Activated T-helper 17 cell treated with anti-CD3 and anti-CD28 coated beads, Interleukin-2, amount 50 U/mL, for 72 hours (primary cell): ENCODE measurements around the gene SLPI. TPM values are rescaled to one million over a fixed set of nuclear protein-coding genes. Genes with fewer than 3 reads are reported as not detected.
A peak's percentile ranks its signal among the peaks of the same experiment; 100 is the strongest.

ENCODE experiments used
- ATAC-seq: fragments of 150-1000 bp; cut with Tn5 transposase; replicated peaks from 2 replicates; pipeline ENCODE4 v1.10.0; 2021; ENCODE audit warnings: mild to moderate bottlenecking, moderate library complexity
- H3K27ac Mint-ChIP-seq: one replicate; pipeline ENCODE4 v1.8.0; 2022; ENCODE audit warnings: mixed read lengths
- H3K27me3 Mint-ChIP-seq: one replicate; pipeline ENCODE4 v1.8.0; 2022; ENCODE audit warnings: mixed read lengths
- H3K36me3 Mint-ChIP-seq: one replicate; pipeline ENCODE4 v1.8.0; 2022; ENCODE audit warnings: low read depth, mild to moderate bottlenecking, mixed read lengths
- H3K4me1 Mint-ChIP-seq: one replicate; pipeline ENCODE4 v1.8.0; 2022; ENCODE audit warnings: mixed read lengths
- H3K4me3 Mint-ChIP-seq: one replicate; pipeline ENCODE4 v1.8.0; 2022; ENCODE audit warnings: mild to moderate bottlenecking, mixed read lengths
- H3K9me3 Mint-ChIP-seq: one replicate; pipeline ENCODE4 v1.8.0; 2022; ENCODE audit warnings: mixed read lengths
- total RNA-seq, 2 donors: library from RNA; stranded (reverse); gene quantifications; one replicate each; pipeline ENCODE4 v1.2.3, GENCODE V29; 2022

SLPI gene
- not detected for total RNA-seq

GRCh38 chr20:45254383-45255262 lies at the start of gene SLPI:
Gene SLPI (minus strand): TSS chr20:45254564. CDS start chr20:45254543, 21 bp downstream.
- H3K4me1 Mint-ChIP-seq: no peaks in the 10 kb centered on the region
- ATAC-seq: peak; percentile 64
- peaks cover 40% of the 10 kb centered on the region for H3K27me3 Mint-ChIP-seq
- no peaks in the 10 kb centered on the region for H3K36me3 Mint-ChIP-seq
- no peak within 1 kb of the TSS for H3K27ac Mint-ChIP-seq
- H3K4me3 Mint-ChIP-seq: no peak within 1 kb of the TSS
- no peaks in the 10 kb centered on the region for H3K9me3 Mint-ChIP-seq

GRCh38 chr20:45303586-45304463 lies 49.5 kb upstream of the SLPI start:
- peak; percentile 78 for ATAC-seq
- H3K4me3 Mint-ChIP-seq: peak overlapping the region; percentile 39
- peak overlapping the region; percentile 7 for H3K27ac Mint-ChIP-seq
- peaks cover 16% of the 10 kb centered on the region for H3K27me3 Mint-ChIP-seq
- H3K9me3 Mint-ChIP-seq: no peaks in the 10 kb centered on the region
- H3K4me1 Mint-ChIP-seq: peaks cover 19% of the 10 kb centered on the region
- H3K36me3 Mint-ChIP-seq: no peaks in the 10 kb centered on the region

- Mint-ChIP-seq H3K27ac (peak overlapping the region; percentile 49), H3K9me3 (no peaks in the 10 kb centered on the region), H3K27me3 (peaks cover 11% of the 10 kb centered on the region), H3K36me3 (no peaks in the 10 kb centered on the region), H3K4me1 (peaks cover 19% of the 10 kb centered on the region), H3K4me3 (peak overlapping the region; percentile 51)
- ATAC-seq: peak; percentile 76
These were observed 47.5 kb upstream of the SLPI start for GRCh38 chr20:45301824-45302271.

GRCh38 chr20:45300961-45301360 lies 46.6 kb upstream of the SLPI start:
- Mint-ChIP-seq H3K4me3 (no peak overlapping the region), H3K27me3 (peaks cover 11% of the 10 kb centered on the region), H3K27ac (no peak overlapping the region), H3K36me3 (no peaks in the 10 kb centered on the region), H3K4me1 (peaks cover 19% of the 10 kb centered on the region), H3K9me3 (no peaks in the 10 kb centered on the region)
- no peak for ATAC-seq

GRCh38 chr20:45299786-45300185 lies 45.4 kb upstream of the SLPI start:
- H3K27me3 Mint-ChIP-seq: peaks cover 7% of the 10 kb centered on the region
- no peak for ATAC-seq
- H3K4me1 Mint-ChIP-seq: peaks cover 19% of the 10 kb centered on the region
- H3K9me3 Mint-ChIP-seq: no peaks in the 10 kb centered on the region
- no peak overlapping the region for H3K27ac Mint-ChIP-seq
- no peak overlapping the region for H3K4me3 Mint-ChIP-seq
- H3K36me3 Mint-ChIP-seq: no peaks in the 10 kb centered on the region

GRCh38 chr20:45297786-45298497 lies 43.6 kb upstream of the SLPI start:
- ATAC-seq: no peak
- H3K9me3 Mint-ChIP-seq: no peaks in the 10 kb centered on the region
- H3K27me3 Mint-ChIP-seq: no peaks in the 10 kb centered on the region
- H3K27ac Mint-ChIP-seq: no peak overlapping the region
- H3K4me3 Mint-ChIP-seq: no peak overlapping the region
- H3K4me1 Mint-ChIP-seq: peaks cover 12% of the 10 kb centered on the region
- H3K36me3 Mint-ChIP-seq: no peaks in the 10 kb centered on the region

GRCh38 chr20:45294659-45295058 lies 40.3 kb upstream of the SLPI start:
- H3K27me3 Mint-ChIP-seq: peaks cover 7% of the 10 kb centered on the region
- H3K4me1 Mint-ChIP-seq: no peaks in the 10 kb centered on the region
- H3K27ac Mint-ChIP-seq: no peak overlapping the region
- no peak overlapping the region for H3K4me3 Mint-ChIP-seq
- H3K36me3 Mint-ChIP-seq: no peaks in the 10 kb centered on the region
- ATAC-seq: no peak
- no peaks in the 10 kb centered on the region for H3K9me3 Mint-ChIP-seq

- no peak for ATAC-seq
- Mint-ChIP-seq H3K4me3 (peak overlapping the region; percentile 66), H3K4me1 (no peaks in the 10 kb centered on the region), H3K27ac (no peak overlapping the region), H3K9me3 (no peaks in the 10 kb centered on the region), H3K27me3 (peaks cover 9% of the 10 kb centered on the region), H3K36me3 (no peaks in the 10 kb centered on the region)
These were observed 39.6 kb upstream of the SLPI start for GRCh38 chr20:45294003-45294368.

- Mint-ChIP-seq H3K27me3 (peaks cover 13% of the 10 kb centered on the region), H3K9me3 (no peaks in the 10 kb centered on the region), H3K36me3 (no peaks in the 10 kb centered on the region), H3K4me3 (peak overlapping the region; percentile 66), H3K4me1 (no peaks in the 10 kb centered on the region), H3K27ac (no peak overlapping the region)
- peak; percentile 92 for ATAC-seq
These were observed 39.0 kb upstream of the SLPI start for GRCh38 chr20:45293041-45294002.

GRCh38 chr20:45292343-45292742 lies 38.0 kb upstream of the SLPI start:
- Mint-ChIP-seq H3K4me1 (no peaks in the 10 kb centered on the region), H3K36me3 (no peaks in the 10 kb centered on the region), H3K4me3 (peak overlapping the region; percentile 66), H3K27me3 (peaks cover 18% of the 10 kb centered on the region), H3K27ac (no peak overlapping the region), H3K9me3 (no peaks in the 10 kb centered on the region)
- ATAC-seq: no peak

GRCh38 chr20:45291526-45291925 lies 37.2 kb upstream of the SLPI start:
- Mint-ChIP-seq H3K27ac (no peak overlapping the region), H3K27me3 (peaks cover 23% of the 10 kb centered on the region), H3K36me3 (no peaks in the 10 kb centered on the region), H3K9me3 (no peaks in the 10 kb centered on the region), H3K4me1 (no peaks in the 10 kb centered on the region), H3K4me3 (no peak overlapping the region)
- ATAC-seq: no peak

GRCh38 chr20:45290677-45291355 lies 36.5 kb upstream of the SLPI start:
- no peaks in the 10 kb centered on the region for H3K36me3 Mint-ChIP-seq
- no peaks in the 10 kb centered on the region for H3K4me1 Mint-ChIP-seq
- peaks cover 23% of the 10 kb centered on the region for H3K27me3 Mint-ChIP-seq
- no peak overlapping the region for H3K27ac Mint-ChIP-seq
- H3K4me3 Mint-ChIP-seq: no peak overlapping the region
- no peaks in the 10 kb centered on the region for H3K9me3 Mint-ChIP-seq
- peak; percentile 38 for ATAC-seq
